Memory B cell (primary cell): ENCODE data around the gene SIVA1.

Source experiments
- ATAC-seq: fragments of 150-1000 bp; cut with Tn5 transposase; 2 replicates; pipeline ENCODE4 v1.10.0; 2021; ENCODE audit warnings: low read depth, mild to moderate bottlenecking, moderate library complexity
- DNase-seq, 2 donors: peaks; one replicate each; pipeline ENCODE4 v3.0.0; 2022; ENCODE audit warnings: low spot score in 2 of 2
- H3K27ac Mint-ChIP-seq: one replicate; pipeline ENCODE4 v1.8.0; 2022; ENCODE audit warnings: mild to moderate bottlenecking, moderate library complexity, mixed read lengths
- H3K27me3 Mint-ChIP-seq: one replicate; pipeline ENCODE4 v1.8.0; 2022; ENCODE audit warnings: mixed read lengths
- H3K36me3 Mint-ChIP-seq: one replicate; pipeline ENCODE4 v1.8.0; 2022; ENCODE audit warnings: mild to moderate bottlenecking, mixed read lengths
- H3K4me1 Mint-ChIP-seq: one replicate; pipeline ENCODE4 v1.8.0; 2022; ENCODE audit warnings: mixed read lengths
- H3K4me3 Mint-ChIP-seq: one replicate; pipeline ENCODE4 v1.8.0; 2022; ENCODE audit warnings: mild to moderate bottlenecking, moderate library complexity, mixed read lengths
- H3K9me3 Mint-ChIP-seq: one replicate; pipeline ENCODE4 v1.8.0; 2022; ENCODE audit warnings: mixed read lengths

The SIVA1 gene

DNA sequence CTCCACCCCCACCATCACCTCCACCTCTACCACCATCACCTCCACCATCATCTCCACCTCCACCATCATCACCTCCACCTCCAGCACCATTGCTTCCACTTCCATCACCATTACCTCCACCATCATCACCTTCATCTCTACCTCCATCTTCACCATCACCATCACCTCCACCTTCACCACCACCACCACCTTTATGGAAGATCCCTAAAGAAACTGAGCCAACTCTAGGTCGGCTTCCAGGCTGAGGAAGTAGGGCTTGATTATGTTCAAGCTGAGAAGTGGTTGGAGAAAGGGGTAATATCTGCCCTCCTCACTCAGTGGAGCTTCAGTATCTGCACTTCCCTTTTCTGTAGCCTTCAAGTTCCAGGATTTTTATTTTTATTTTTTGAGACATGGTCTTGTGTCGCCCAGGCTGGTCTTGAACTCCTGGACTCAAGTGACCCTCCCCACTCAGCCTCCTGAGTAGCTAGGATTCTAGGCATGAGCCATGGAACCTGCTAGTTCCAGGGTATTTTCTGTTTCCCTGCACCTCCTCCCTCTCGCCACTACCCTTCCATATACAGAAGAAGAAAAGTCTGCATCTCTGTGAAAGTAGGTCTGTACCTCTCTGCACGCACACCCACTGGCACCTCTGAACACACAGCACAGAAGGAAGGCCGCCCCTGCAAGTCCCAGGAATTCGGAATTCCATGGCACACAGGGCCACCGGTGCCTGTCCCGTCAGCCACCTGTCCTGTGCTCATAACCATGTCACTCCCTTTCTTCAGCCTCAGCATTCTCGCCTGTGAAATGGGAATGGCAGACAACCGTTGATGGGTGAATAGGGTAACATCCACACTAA, 53.9 kb downstream of the SIVA1 start:
- DNase-seq (no peak), ATAC-seq (no peak)
- Mint-ChIP-seq H3K36me3 (no peaks in the 10 kb centered on the region), H3K27ac (no peak overlapping the region), H3K9me3 (no peaks in the 10 kb centered on the region), H3K4me1 (peaks cover 16% of the 10 kb centered on the region), H3K4me3 (no peak overlapping the region), H3K27me3 (no peaks in the 10 kb centered on the region)

DNA sequence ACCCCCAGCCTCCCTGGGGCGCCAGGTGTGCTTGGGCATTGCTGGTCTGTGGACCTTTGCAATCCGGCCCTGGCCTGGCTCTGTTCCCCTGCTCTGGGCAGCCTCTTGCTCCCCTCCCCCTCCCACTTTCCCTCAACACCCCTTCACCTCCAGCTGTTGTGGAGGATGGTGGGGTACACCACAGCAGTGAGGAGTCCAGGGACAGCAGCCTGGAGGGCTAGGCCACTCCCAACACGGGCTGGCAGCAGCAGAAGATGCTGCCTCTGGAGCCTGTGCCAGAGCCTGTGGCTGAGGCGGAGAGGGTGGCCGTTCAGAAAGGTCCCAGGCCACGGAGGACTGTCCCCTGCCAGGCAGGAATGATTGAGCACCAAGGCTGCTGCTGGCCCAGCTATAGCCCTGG, 55.5 kb downstream of the SIVA1 start:
- Mint-ChIP-seq H3K4me1 (peaks cover 12% of the 10 kb centered on the region), H3K27me3 (no peaks in the 10 kb centered on the region), H3K9me3 (no peaks in the 10 kb centered on the region), H3K4me3 (no peak overlapping the region), H3K27ac (no peak overlapping the region), H3K36me3 (no peaks in the 10 kb centered on the region)
- no peak for ATAC-seq
- DNase-seq = no peak
